SK-N-MC (cell line): Measurements from ENCODE around the gene GAP43.

ENCODE experiments used
- EZH2 ChIP-seq: fragments of 200-600 bp; sonication (generic); IDR thresholded peaks from one replicate; pipeline ENCODE4 v1.6.1; 2017; ENCODE audit warnings: antibody characterized with exemption
- FOXP2 ChIP-seq: optimal IDR thresholded peaks from 2 replicates; pipeline ENCODE3; 2011; ENCODE audit warnings: mild to moderate bottlenecking, moderate library complexity; ENCODE audit not compliant: insufficient read depth; ENCODE audit errors: extremely low read length, control extremely low read depth
- POLR2AphosphoS5 ChIP-seq: IDR thresholded peaks from 2 replicates; pipeline ENCODE4 v1.6.1; 2012; ENCODE audit warnings: mild to moderate bottlenecking, low read depth, low read length, borderline replicate concordance

DNA sequence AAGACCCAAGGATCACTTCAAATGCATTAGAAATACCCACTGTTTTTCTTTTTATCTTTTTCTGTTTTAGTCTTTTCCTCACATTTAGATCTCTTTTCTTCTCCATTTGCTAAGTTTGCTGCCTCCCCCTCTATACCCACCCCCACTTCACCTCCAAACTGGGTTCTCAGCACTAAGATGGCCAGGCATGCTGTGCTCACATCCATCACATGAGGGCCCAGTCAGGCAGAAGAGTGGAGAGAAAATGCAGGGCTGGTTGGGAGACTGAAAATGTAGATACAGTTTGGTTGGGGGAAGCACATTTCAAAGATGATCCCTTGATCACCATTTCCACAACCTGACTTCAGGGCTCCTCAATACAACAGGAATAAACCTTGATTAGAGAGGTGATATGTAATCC lies 8.7 kb downstream of the GAP43 start:
- TF ChIP-seq EZH2 = no peak
- no peak for TF ChIP-seq POLR2AphosphoS5
- no peak for TF ChIP-seq FOXP2
